K562 (cell line): Measurements from ENCODE around the gene ATXN7L2. TPM values are rescaled to one million over a fixed set of nuclear protein-coding genes. Genes with fewer than 3 reads are reported as not detected.
A peak's percentile ranks its signal among the peaks of the same experiment; 100 is the strongest.

ENCODE experiments used
- ARHGAP35 ChIP-seq: fragments of 450-650 bp; IDR thresholded peaks from 2 replicates; pipeline ENCODE4 v1.6.1; 2018; ENCODE audit not compliant: partially characterized antibody
- ASH1L ChIP-seq: fragments of 450-650 bp; IDR thresholded peaks from 2 replicates; pipeline ENCODE4 v1.6.1; 2018; ENCODE audit warnings: borderline replicate concordance, mild to moderate bottlenecking, low read depth; ENCODE audit not compliant: partially characterized antibody
- ATF7 ChIP-seq: fragments of 450-650 bp; IDR thresholded peaks from 2 replicates; pipeline ENCODE4 v1.7.1; 2014; ENCODE audit warnings: mild to moderate bottlenecking, moderate library complexity
- C11orf30 ChIP-seq: fragments of 450-650 bp; IDR thresholded peaks from 2 replicates; pipeline ENCODE4 v1.6.1; 2016; ENCODE audit warnings: low read depth, mild to moderate bottlenecking
- CHD2 ChIP-seq: IDR thresholded peaks from 2 replicates; pipeline ENCODE4 v1.6.1; 2011; ENCODE audit warnings: low read depth, low read length
- COPS2 ChIP-seq: fragments of 450-650 bp; conservative IDR thresholded peaks from 2 replicates; pipeline ENCODE4 v1.6.1; 2016; ENCODE audit warnings: mild to moderate bottlenecking, moderate library complexity
- HOXB6 ChIP-seq: fragments of 250-450 bp; sonication (Bioruptor Pico); IDR thresholded peaks from 2 replicates; pipeline ENCODE4 v1.5.1; 2022; ENCODE audit warnings: mild to moderate bottlenecking, borderline replicate concordance
- JUND ChIP-seq, 2 experiments: IDR thresholded peaks; 2 replicates in 1 of 2; 3 replicates in 1 of 2; pipeline ENCODE4 v1.6.1; 2011; ENCODE audit warnings: borderline replicate concordance in 2 of 2, low read depth in 2 of 2, low read length in 2 of 2, improper control_type of control experiment in 1 of 2, missing biosample characterization in 1 of 2, missing genetic modification characterization in 1 of 2, missing genetic modification reagents in 1 of 2
- KDM2B ChIP-seq: fragments of 250-450 bp; sonication (Bioruptor Pico); IDR thresholded peaks from 2 replicates; pipeline ENCODE4 v1.8.0; 2021; ENCODE audit warnings: mild to moderate bottlenecking, moderate library complexity
- KLF10 ChIP-seq: fragments of 250-450 bp; sonication (Bioruptor Pico); IDR thresholded peaks from 2 replicates; pipeline ENCODE4 v1.6.1; 2021; ENCODE audit warnings: matching md5 sums
- LCOR ChIP-seq: sonication (generic); formaldehyde crosslinking; IDR thresholded peaks from 2 replicates; pipeline ENCODE4 v1.8.0; 2022; ENCODE audit warnings: mild to moderate bottlenecking, missing genetic modification reagents
- MYNN ChIP-seq, 2 experiments: sonication (generic); formaldehyde crosslinking in 1 of 2; IDR thresholded peaks; 2 replicates each; pipeline versions ENCODE4 v1.5.0 to v1.6.1; 2016 to 2020; ENCODE audit warnings: antibody characterized with exemption in 1 of 2, missing genetic modification reagents in 1 of 2
- NFE2L1 ChIP-seq: fragments of 450-650 bp; IDR thresholded peaks from 2 replicates; pipeline ENCODE4 v1.6.1; 2016; ENCODE audit warnings: missing genetic modification characterization, low read depth, mild to moderate bottlenecking, missing compliant biosample characterization, moderate library complexity, borderline replicate concordance
- SRSF3 ChIP-seq: fragments of 200-400 bp; formaldehyde crosslinking; IDR thresholded peaks from 2 replicates; pipeline ENCODE4 v1.6.1; 2016; ENCODE audit warnings: mild to moderate bottlenecking, low read length, moderate library complexity; ENCODE audit not compliant: insufficient read depth
- VEZF1 ChIP-seq: fragments of 200-800 bp; sonication (Bioruptor generic); IDR thresholded peaks from 2 replicates; pipeline ENCODE4 v1.6.1; 2017; ENCODE audit warnings: missing genetic modification characterization, missing compliant biosample characterization
- YY1 ChIP-seq, 3 experiments: IDR thresholded peaks; 2 replicates each; pipeline ENCODE4 v1.6.1; 2011; ENCODE audit warnings: low read length in 2 of 3, mild to moderate bottlenecking in 2 of 3, moderate library complexity in 2 of 3, borderline replicate concordance in 1 of 3, control low read depth in 1 of 3, low read depth in 1 of 3; ENCODE audit not compliant: insufficient read depth in 3 of 3, insufficient replicate concordance in 2 of 3, control insufficient read depth in 1 of 3, insufficient read length in 1 of 3; ENCODE audit errors: extremely low read depth in 1 of 3
- ZBTB8A ChIP-seq: fragments of 450-650 bp; IDR thresholded peaks from 2 replicates; pipeline ENCODE4 v1.6.1; 2018; ENCODE audit warnings: mild to moderate bottlenecking, moderate library complexity; ENCODE audit not compliant: partially characterized antibody
- ZFP1 ChIP-seq: fragments of 450-650 bp; formaldehyde crosslinking; IDR thresholded peaks from 2 replicates; pipeline ENCODE4 v1.4.0; 2020; ENCODE audit warnings: mild to moderate bottlenecking, mixed read lengths
- ZNF699 ChIP-seq: fragments of 250-450 bp; sonication (Bioruptor Pico); IDR thresholded peaks from 2 replicates; pipeline ENCODE4 v1.8.0; 2021; ENCODE audit warnings: mild to moderate bottlenecking, moderate library complexity; ENCODE audit not compliant: insufficient replicate concordance
- polyA plus RNA-seq, 8 experiments: library from polyadenylated mRNA; depleted of rRNA in 4 of 8; stranded (reverse) in 5 of 8; unstranded in 3 of 8; fragments of >200 nt; fragmentation: Nextera tagmentation in 2 of 8; fragmentation: Illumina TruSeq in 1 of 8; extraction: Ambion mirVana in 2 of 8; extraction: Trizol in 1 of 8; gene quantifications; 2 replicates each; pipeline versions ENCODE4 v1.2.1 to v1.2.3, GENCODE V29; 2011 to 2014; ENCODE audit warnings: inconsistent platforms in 1 of 8, missing spikeins in 1 of 8
- total RNA-seq, 7 experiments: library from RNA; depleted of rRNA in 6 of 7; stranded (reverse); fragments of >200 nt in 6 of 7; fragmentation: Illumina TruSeq in 2 of 7; extraction: Trizol in 2 of 7; gene quantifications; 2 replicates each; pipeline versions ENCODE4 v1.2.1 to v1.2.3, GENCODE V29; 2011 to 2021; ENCODE audit warnings: low replicate concordance in 1 of 7
- TF ChIP-seq, protein P1 (sequence below): conservative IDR thresholded peaks from 2 replicates; pipeline ENCODE4 v1.6.1; 2011; ENCODE audit warnings: low read depth, mild to moderate bottlenecking, low read length; ENCODE audit not compliant: control insufficient read depth
- TF ChIP-seq, protein P2 (sequence below), 3 experiments: IDR thresholded peaks in 2 of 3; conservative IDR thresholded peaks in 1 of 3; 2 replicates each; pipeline ENCODE4 v1.5.1; 2011 to 2012; ENCODE audit warnings: low read length in 3 of 3, mild to moderate bottlenecking in 3 of 3, control low read depth in 2 of 3, improper control_type of control experiment in 1 of 3, inconsistent platforms in 1 of 3, low read depth in 1 of 3, mixed read lengths in 1 of 3, moderate library complexity in 1 of 3; ENCODE audit not compliant: insufficient read depth in 2 of 3

Gene ATXN7L2
- total and polyA plus RNA-seq, 9 of the 15 experiments (the other 6 are each of a cell fraction or from before 2014, with no cell fraction given): 0.21 to 10.4 (median 5.8) TPM

- TF ChIP-seq, protein P1, sequence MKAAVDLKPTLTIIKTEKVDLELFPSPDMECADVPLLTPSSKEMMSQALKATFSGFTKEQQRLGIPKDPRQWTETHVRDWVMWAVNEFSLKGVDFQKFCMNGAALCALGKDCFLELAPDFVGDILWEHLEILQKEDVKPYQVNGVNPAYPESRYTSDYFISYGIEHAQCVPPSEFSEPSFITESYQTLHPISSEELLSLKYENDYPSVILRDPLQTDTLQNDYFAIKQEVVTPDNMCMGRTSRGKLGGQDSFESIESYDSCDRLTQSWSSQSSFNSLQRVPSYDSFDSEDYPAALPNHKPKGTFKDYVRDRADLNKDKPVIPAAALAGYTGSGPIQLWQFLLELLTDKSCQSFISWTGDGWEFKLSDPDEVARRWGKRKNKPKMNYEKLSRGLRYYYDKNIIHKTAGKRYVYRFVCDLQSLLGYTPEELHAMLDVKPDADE: peak; percentile 45; the same call in 1 of the 2 replicates
- TF ChIP-seq VEZF1 (CRISPR knock-in tag): peak; percentile 61
- TF ChIP-seq, protein P2, sequence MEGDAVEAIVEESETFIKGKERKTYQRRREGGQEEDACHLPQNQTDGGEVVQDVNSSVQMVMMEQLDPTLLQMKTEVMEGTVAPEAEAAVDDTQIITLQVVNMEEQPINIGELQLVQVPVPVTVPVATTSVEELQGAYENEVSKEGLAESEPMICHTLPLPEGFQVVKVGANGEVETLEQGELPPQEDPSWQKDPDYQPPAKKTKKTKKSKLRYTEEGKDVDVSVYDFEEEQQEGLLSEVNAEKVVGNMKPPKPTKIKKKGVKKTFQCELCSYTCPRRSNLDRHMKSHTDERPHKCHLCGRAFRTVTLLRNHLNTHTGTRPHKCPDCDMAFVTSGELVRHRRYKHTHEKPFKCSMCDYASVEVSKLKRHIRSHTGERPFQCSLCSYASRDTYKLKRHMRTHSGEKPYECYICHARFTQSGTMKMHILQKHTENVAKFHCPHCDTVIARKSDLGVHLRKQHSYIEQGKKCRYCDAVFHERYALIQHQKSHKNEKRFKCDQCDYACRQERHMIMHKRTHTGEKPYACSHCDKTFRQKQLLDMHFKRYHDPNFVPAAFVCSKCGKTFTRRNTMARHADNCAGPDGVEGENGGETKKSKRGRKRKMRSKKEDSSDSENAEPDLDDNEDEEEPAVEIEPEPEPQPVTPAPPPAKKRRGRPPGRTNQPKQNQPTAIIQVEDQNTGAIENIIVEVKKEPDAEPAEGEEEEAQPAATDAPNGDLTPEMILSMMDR (IDR thresholded peaks at IDR 0.05 in 2 of 3, conservative IDR thresholded peaks at IDR 0.05 in 1 of 3; ENCODE audit: insufficient read depth in 2 of 3, low read depth in 1 of 3, low read length in 3 of 3): peak; percentile 97 to 99 (median 97)
- TF ChIP-seq ZFP1 (CRISPR knock-in tag): no peak
- TF ChIP-seq ASH1L: no peak
- no peak; the same call in 1 of the 2 replicates for TF ChIP-seq SRSF3
- TF ChIP-seq ATF7: no peak
- TF ChIP-seq NFE2L1 (tag): no peak
- no peak for TF ChIP-seq ZBTB8A
- no peak for TF ChIP-seq COPS2
- TF ChIP-seq ZNF699 (CRISPR knock-in tag): no peak
- TF ChIP-seq C11orf30: no peak
- TF ChIP-seq ARHGAP35: no peak
- no peak for TF ChIP-seq KDM2B
- 0 out of 2 replicates have a peak, but pooled peaks have one; percentile 55 for TF ChIP-seq KLF10 (CRISPR knock-in tag)
- 0 out of 2 replicates have a peak, but pooled peaks have one; percentile 46 for TF ChIP-seq LCOR
- TF ChIP-seq JUND (IDR thresholded peaks at IDR 0.05; ENCODE audit: borderline replicate concordance, low read depth, low read length): peak; percentile 47
- peak; percentile 54; the same call in 1 of the 3 replicates for TF ChIP-seq JUND (tag; IDR thresholded peaks at IDR 0.05; ENCODE audit: borderline replicate concordance, low read depth, low read length)
- 0 out of 2 replicates have a peak, but pooled peaks have one; percentile 31 for TF ChIP-seq MYNN (IDR thresholded peaks at IDR 0.05)
- TF ChIP-seq MYNN (CRISPR knock-in tag; IDR thresholded peaks at IDR 0.05): no peak
- no peak for TF ChIP-seq YY1 (IDR thresholded peaks at IDR 0.05; ENCODE audit: borderline replicate concordance in 1 of 3, control insufficient read depth in 1 of 3, extremely low read depth in 1 of 3, insufficient read depth in 3 of 3, insufficient read length in 1 of 3, insufficient replicate concordance in 2 of 3, low read depth in 1 of 3, low read length in 2 of 3)
- TF ChIP-seq CHD2: no peak
- no peak for TF ChIP-seq HOXB6 (CRISPR knock-in tag)
Measured at GRCh38 chr1:109532365-109533136, 48.8 kb downstream of the ATXN7L2 start (continued).
